VCaP (cell line): Measurements from ENCODE around the gene CIZ1.
"Not testable (repeated sequence)": the region's sequence is repeated elsewhere in the genome, so short reads cannot be mapped to it uniquely, and the experiment has no call there.

Experiments used
- H3K27ac ChIP-seq: fragments of 450-650 bp; 2 replicates; pipeline ENCODE4 v1.5.1; 2017
- CTCF ChIP-seq: fragments of 450-650 bp; conservative IDR thresholded peaks from 2 replicates; pipeline ENCODE4 v1.5.1; 2017; ENCODE audit warnings: mild to moderate bottlenecking, moderate library complexity

CIZ1 gene

GRCh38 chr9:128136816-128137793 lies 54.3 kb downstream of the CIZ1 start:
- H3K27ac ChIP-seq, result no peak overlapping the region
- no peak for TF ChIP-seq CTCF

GRCh38 chr9:128135561-128135960 lies 55.8 kb downstream of the CIZ1 start:
- H3K27ac ChIP-seq, result not testable (repeated sequence)

- not testable (repeated sequence) for H3K27ac ChIP-seq
Measured at GRCh38 chr9:128132139-128132538, 59.2 kb downstream of the CIZ1 start.

GRCh38 chr9:128131346-128131745 lies 60.0 kb downstream of the CIZ1 start:
- H3K27ac ChIP-seq, result not testable (repeated sequence)

GRCh38 chr9:128130651-128131050 lies 60.7 kb downstream of the CIZ1 start:
- not testable (repeated sequence) for H3K27ac ChIP-seq

- H3K27ac ChIP-seq, result not testable (repeated sequence)
- TF ChIP-seq CTCF, result peak; percentile 58
Measured at GRCh38 chr9:128129976-128130590, 61.3 kb downstream of the CIZ1 start.

- TF ChIP-seq CTCF, result no peak
Measured at GRCh38 chr9:128128836-128129590, 62.4 kb downstream of the CIZ1 start.

GRCh38 chr9:128127990-128128835 lies 63.2 kb downstream of the CIZ1 start:
- H3K27ac ChIP-seq, result peak overlapping the region; percentile 97
- no peak for TF ChIP-seq CTCF

More at GRCh38 chr9:128128836-128129590, 62.4 kb downstream of the CIZ1 start:
- H3K27ac ChIP-seq, result peak overlapping the region; percentile 97

- no peak for TF ChIP-seq CTCF
Measured at GRCh38 chr9:128127568-128127989, 63.8 kb downstream of the CIZ1 start, which contains the start of gene PTGES2. Gene PTGES2 (minus strand): TSS chr9:128127729. CDS start chr9:128127717, 12 bp downstream.

More at GRCh38 chr9:128127568-128127989, 63.8 kb downstream of the CIZ1 start, which contains the start of gene PTGES2:
- peak within 1 kb of the TSS; percentile 97 for H3K27ac ChIP-seq
